GM18498 (cell line): Measurements from ENCODE around the gene LAMC3.
"Not testable (repeated sequence)": the region's sequence is repeated elsewhere in the genome, so short reads cannot be mapped to it uniquely, and the experiment has no call there.

Experiments
- ATAC-seq: cut with Tn5 transposase; IDR thresholded peaks from one replicate; pipeline ENCODE4 v1.9.1; 2021; ENCODE audit warnings: mild to moderate bottlenecking, moderate library complexity; ENCODE audit not compliant: unreplicated experiment

Gene LAMC3

DNA sequence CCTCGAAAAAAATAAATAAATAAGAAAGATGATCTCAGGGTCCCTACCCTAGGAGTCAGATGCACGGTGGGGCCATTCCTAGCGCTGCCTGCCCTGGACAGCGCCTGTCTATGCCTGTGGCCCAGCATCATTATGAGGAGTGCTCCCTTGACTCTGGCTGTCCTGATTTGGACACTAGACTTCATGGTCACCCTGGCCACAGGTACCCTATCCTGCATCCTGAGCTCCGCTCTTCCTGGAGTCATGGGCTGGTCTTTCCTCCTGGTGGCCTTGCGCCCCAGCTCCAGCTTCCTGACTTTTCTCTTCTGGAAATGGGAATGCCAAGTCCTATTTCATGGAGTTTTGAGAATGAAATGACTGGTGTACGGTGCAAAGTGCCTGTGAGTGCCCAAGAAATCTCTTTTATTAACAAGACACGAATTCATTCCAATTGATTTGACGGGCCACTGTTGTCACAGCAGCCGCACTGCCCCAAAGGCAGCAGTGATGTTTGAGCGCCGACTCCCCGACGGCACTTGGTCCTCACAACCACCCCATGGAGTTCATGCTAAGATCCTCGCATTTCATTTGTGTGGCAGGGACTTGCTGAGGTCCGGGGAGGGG is 86.8 kb downstream of the LAMC3 start:
- ATAC-seq, result no peak

GRCh38 chr9:131096269-131097125 is 87.5 kb downstream of the LAMC3 start, which contains the start of gene AIF1L:
TSS of gene AIF1L (plus strand) at chr9:131096531. CDS start at chr9:131096630, 99 bp downstream.
- no peak for ATAC-seq

DNA sequence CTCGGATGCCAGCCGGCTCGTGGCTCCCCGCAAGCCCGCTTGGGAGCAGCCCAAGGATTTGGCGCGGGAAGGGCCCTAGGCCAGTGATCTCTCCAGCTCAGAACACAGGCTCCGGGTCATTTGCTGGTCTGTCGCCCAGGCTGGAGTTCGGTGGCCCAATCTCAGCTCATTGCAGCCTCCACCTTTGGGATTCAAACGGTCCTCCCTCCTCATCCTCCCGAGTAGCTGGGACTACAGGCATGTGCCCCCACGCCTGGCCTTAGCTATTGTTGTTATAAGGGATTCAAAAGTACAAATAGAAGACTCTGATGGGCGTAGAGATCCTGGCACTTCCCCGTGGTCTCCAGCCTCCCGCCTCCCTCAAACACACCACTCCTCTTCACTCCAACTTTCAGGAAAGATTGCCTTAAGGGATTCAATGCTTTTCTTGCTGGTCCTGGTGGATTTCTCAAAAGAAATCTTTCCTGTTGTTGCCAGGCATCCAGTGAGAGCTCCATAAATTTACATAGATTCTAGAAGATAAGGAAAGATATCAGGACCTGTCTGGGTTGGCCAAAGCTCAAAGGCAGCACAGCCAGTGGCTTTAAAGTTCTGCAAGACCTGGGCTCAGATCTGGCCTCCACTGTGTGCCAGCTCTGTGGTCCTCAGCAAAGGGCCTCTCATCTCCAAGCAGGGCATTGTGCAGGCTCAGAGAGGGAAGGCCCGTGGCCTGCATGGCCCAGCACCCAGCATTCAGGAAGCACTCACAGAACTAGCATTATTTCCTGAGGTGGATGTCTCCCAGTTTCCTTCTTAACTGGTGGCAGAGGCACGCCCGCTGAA is 88.4 kb downstream of the LAMC3 start:
- no peak for ATAC-seq

DNA sequence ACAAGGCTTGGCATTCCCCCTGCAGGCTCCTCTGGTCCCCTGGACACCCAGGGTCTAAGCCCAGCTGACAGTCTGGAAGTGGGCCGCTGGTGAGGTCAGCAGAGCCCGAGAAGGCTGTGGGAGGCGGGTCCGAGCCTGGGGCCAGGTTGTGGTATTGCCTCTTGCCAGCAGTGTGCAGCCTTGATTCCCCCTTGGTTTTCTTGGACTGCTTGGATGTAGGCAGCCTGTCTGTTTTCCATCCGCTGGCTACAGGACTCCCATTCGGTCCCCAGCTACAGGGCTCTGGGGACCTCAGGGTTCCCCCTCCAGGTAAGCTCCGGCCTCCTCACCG is 88.9 kb downstream of the LAMC3 start:
- no peak for ATAC-seq

- no peak for ATAC-seq
Measured at GRCh38 chr9:131098391-131099101, 89.6 kb downstream of the LAMC3 start.

DNA sequence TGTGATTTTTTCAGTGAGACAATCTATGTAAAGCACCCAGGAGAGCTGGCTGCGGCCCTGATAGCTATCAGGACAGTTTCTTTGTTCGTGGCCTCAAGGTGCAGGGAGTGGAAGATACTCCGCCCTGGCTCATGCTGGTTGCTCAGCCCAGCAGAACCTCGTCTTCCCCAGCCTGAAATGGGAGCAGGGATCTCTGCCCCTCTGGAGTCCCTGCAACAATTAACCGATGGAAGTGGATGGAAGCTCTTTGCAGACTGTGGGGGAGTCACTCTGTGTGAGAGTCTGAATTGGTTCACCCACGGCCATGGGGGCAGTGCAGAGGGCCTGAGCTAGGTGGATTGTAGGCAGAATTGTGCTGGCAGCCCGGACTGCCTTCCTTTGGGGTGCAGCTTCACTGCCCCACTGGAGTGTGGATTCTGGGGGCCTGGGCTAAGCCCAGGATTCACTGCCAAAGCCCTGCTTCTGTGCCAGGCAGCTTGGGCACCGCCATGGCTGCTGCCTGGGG is 90.2 kb downstream of the LAMC3 start:
- no peak for ATAC-seq

DNA sequence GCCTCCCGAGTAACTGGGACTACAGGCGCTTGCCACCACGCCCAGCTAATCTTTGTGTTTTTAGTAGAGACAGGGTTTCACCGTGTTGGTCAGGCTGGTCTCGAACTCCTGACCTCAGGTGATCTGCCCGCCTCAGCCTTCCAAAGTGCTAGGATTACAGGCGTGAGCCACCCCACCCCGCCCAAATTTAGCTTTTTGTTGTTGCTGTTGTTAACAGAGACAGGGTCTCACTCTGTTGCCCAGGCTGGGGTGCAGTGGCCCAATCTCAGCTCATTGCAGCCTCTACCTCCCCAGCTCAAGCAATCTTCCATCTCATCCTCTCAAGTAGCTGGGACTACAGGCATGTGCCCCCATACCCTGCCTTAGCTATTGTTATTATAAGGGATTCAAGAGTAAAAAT is 90.9 kb downstream of the LAMC3 start:
- ATAC-seq, result not testable (repeated sequence)

GRCh38 chr9:131100445-131100844 is 91.5 kb downstream of the LAMC3 start:
- ATAC-seq, result no peak

DNA sequence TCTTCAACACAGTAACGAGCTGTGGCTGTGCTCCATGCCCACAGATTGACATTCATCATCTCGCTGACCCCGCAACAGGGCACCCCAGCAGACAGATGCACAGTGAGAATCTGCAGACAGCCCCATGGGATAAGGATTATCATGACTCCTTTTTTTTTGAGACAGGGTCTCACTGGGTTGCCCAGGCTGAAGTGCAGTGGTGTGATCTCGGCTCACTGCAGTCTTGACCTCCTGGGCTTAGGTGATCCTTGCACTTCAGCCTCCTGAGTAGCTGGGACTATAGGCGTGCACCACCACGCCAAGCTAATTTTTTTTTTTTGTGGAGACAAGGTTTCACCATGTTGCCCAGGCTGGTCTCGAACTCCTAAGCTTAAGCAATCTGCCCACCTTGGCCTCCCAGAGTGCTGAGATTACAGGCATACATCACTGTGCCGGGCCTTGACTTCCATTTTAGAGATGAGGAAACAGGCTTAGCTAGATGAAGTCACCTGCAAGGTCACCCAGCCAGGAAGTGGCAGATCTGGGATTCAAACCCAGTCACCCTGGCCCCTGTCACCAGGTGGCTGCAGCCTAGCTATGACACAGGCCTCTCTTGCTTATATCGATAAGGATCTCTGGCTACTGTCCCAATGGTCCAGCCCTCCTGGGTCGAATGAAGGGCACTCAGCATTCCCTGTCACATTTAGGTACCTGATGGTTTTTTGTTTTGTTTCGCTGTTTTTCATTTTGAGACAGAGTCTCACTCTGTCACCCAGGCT is 92.4 kb downstream of the LAMC3 start:
- no peak for ATAC-seq

- no peak for ATAC-seq
Measured at GRCh38 chr9:131103024-131103423, 94.0 kb downstream of the LAMC3 start.

DNA sequence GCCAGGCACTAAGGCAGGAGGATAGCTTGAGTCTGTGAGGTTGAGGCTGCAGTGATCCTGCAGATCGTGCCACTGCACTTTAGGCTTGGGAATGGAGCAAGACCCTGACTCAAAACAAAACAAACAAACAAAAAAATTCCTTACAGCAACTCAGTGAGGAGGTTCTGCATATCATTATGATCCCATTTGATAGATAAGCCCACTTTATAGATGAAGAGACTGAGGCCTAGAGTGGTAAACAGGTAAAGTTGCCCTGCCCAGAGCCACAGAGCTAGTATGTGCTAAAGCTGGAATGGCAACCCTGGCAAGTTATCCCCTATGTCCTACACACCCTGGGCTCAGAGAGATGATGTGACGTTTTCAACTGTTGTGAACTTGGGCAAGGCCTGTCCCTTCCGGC is 94.6 kb downstream of the LAMC3 start:
- no peak for ATAC-seq

- no peak for ATAC-seq
Measured at GRCh38 chr9:131104016-131104740, 95.2 kb downstream of the LAMC3 start.

DNA sequence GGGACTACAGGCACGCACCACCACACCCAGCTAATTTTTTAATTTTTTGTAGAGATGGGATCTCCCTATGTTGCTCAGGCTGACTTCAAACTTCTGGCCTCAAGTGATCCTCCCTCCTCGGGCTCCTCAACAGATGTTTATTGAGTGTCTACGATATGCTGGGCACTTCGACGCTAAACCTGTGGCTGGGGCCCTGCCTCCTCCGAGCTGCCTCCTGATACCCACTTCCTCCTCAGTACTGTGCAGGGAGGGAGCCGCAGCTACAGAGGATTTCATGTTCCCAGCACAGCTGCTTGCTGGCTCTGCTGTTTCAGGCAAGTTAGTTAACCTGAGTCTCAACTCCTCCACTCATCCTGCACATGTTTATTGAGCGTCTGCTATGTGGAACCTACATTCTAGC is 97.0 kb downstream of the LAMC3 start:
- ATAC-seq, result no peak

DNA sequence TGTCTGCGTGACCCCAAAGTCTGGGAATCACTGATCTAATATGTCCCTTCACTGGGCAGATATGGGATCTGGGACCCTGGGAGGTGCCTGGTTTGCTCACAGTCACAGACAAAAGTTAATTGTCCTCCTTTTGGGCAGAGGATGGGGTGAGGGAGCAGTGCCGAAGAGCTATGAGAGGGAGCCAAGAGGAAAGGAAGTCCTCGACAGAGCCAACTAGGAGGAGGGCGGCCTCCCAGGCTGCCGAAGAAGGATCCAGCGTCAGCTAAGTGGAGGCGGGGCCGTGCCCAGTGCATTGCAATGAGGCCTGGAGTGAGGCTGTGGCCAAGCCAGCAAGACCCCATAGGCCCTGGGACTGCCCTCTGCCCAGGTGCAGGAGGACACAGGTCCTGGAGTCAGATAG is 98.8 kb downstream of the LAMC3 start:
- ATAC-seq, result no peak

DNA sequence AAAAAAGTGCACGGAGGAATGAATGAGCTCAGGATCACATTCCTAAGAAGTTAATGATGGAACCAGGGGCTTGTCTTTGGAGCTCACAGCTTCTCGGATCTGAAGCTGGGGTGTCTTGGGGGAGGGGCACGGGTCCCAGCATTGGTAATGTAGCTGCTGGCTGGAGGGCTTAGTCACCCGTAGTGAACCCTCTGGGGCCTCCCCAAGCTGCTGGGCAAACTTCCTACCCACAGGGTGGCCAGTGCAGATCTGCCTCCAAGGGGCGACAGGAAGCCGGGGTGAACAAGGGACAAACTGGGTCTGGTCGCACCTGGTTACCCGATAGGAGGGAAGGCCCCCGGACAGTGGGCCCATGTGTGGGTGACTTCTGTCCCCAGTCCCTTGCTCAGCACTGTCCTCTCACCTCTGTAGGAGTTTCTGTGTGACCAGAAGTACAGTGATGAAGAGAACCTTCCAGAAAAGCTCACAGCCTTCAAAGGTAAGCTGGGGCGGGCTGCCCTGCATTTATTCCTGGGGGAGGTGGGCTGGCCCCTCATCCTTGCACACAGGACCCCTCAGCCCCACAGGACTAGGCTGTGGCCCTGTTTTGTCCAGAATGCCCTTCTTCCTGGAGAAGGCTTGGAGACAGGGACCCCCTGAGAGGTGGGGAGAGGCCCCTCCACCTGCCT is 102.3 kb downstream of the LAMC3 start:
- ATAC-seq, result no peak

GRCh38 chr9:131111854-131112311 is 102.9 kb downstream of the LAMC3 start:
- no peak for ATAC-seq

DNA sequence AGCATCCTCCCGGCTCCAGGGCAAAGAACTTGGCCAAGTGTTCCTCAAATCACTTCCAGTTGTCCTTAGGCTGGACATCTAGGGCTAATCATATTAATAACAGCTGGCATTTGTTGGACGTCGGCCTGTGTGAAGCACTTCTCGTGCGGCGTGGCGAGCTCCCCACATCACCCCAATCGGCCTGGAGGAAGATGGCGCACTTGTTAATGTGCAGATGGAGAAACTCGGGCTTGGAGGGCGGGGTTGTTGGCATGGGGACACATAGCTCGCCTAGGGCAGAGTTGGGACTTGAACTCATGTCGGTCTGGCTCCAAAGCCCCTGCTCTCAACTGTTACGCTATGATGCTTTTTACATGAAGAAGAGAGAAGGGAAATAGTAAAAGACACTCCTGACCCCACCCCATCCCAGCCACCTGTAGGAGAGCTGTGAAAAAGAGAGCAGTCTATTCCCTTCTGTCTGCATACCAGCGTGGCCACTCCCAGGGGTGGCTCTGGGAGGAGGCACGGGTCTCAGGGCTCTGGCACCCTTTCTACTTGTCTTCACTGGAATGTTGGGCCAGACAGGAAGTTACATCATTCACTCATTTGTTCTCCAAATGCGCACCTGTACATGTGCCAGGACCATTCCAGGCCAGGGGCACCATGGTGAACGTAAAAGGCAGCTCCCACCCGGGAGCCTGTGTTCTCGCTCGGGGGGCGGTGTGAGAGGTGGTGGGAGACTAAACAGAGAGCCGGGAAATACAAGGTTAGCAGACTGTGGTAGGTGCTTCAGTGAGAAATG is 103.6 kb downstream of the LAMC3 start:
- no peak for ATAC-seq

- ATAC-seq, result no peak
Measured at GRCh38 chr9:131113655-131114054, 104.7 kb downstream of the LAMC3 start.
